GM18870 (cell line): ENCODE results near the gene NXNL1.
A peak's percentile ranks its signal among the peaks of the same experiment; 100 is the strongest.

Source experiments
- ATAC-seq: cut with Tn5 transposase; IDR thresholded peaks from one replicate; pipeline ENCODE4 v1.9.1; 2021; ENCODE audit warnings: moderate library complexity; ENCODE audit not compliant: unreplicated experiment

Gene NXNL1

GRCh38 chr19:17423429-17424208 lies 37.1 kb downstream of the NXNL1 start:
- no peak for ATAC-seq

DNA sequence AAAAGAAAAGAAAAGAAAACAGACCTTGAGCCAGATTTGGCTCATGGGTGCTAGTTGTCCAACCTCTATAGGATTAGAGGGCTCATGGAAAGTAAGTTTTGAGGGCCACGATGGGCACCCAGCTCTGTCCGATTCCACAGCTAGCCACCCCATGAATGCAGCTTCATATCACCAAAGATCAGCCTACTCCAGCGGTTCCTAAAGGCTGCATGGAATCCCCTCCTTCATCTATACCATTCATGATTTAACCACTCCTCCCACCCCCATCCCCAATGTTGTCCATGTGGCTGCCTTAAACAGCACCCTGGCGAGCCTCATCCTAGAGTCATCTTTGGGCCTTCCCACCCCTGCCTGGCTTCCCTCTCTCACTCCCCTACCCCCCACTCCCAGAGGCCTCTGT lies 38.8 kb downstream of the NXNL1 start:
- ATAC-seq = no peak

GRCh38 chr19:17420475-17420924 lies 40.2 kb downstream of the NXNL1 start:
- ATAC-seq = no peak

DNA sequence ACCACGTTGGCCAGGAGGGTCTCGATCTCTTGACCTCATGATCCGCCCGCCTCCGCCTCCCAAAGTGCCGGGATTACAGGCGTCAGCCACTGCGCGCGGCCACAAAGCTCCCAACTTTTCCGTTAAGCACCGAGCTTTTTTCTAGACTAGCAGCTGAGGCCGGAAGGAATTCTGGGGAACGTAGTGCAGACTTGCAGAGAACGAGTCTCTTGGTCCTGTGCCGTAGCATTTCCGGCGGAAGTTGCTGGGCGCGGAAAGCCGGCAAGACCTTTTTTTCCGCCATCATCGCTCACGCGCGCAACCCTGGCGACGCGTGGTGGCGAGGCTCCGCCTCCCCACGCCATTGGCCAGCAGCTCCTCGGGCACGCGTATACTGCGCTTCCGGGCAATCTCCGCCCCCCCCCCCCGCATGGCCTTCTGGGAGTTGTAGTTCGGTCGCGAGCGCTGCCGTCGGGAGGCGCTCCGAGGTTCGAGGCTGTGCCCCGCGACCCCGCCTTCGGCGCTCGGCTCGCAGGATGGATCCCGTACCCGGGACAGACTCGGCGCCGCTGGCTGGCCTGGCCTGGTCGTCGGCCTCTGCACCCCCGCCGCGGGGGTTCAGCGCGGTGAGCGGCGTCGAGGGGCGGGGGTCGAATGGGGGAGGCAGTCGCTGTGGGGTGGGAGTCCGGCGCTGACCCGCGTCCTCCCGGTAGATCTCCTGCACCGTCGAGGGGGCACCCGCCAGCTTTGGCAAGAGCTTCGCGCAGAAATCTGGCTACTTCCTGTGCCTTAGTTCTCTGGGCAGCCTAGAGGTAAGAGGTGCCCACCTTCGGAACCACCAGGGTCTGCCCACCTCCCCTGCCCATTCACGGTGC lies 40.9 kb downstream of the NXNL1 start, which contains the start of gene MVB12A:
TSS of gene MVB12A (plus strand) at position 427 of the 854 bp plus-strand sequence. CDS start at position 516, 89 bp downstream.
- peak; percentile 79 for ATAC-seq

DNA sequence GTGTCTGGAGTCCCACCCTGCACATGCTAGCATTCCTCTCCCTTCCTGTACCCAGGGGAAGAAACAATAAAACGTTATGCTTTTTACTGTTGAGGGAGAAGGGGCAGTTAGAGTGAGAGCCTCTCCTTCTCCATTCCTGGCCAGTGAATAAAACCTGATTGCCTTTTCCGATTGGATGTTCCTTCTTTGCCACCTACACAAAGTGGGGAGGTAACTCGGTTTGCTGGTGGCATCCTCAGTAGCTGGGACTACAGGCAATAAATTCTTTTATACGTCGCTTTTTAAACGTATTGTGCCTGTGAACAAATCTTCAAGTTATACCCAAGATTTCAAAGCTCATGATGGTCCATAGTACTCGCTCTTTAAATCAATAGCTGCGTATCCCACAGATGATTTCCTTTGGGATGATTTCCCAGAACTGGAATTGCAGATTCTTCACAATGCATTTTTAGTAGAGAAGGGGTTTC lies 41.5 kb downstream of the NXNL1 start:
- ATAC-seq = no peak

- ATAC-seq = no peak
These were observed 42.0 kb downstream of the NXNL1 start for GRCh38 chr19:17418710-17419109.

DNA sequence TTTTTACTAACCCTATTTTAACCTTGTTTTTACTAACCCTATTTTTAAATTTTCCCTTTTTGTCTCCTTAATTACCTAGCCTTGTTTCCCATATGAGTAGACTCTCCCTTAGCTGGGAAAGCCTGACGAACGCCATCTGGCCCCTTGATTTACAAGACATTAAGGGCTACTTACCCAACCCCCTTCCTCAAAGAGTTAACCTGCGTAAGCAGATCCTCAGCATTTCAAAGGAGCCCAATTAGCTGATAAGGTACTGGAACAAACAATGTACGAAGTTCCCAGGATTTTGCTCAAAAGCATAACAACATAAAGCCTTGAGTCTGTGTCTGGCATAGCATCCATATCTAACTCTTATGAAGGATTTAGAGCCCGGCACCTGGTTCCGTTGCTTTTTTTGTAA lies 45.6 kb downstream of the NXNL1 start:
- ATAC-seq = no peak

GRCh38 chr19:17414097-17414496 lies 46.6 kb downstream of the NXNL1 start:
- ATAC-seq = no peak

- ATAC-seq = no peak
These were observed 48.9 kb downstream of the NXNL1 start for GRCh38 chr19:17411801-17412200.

DNA sequence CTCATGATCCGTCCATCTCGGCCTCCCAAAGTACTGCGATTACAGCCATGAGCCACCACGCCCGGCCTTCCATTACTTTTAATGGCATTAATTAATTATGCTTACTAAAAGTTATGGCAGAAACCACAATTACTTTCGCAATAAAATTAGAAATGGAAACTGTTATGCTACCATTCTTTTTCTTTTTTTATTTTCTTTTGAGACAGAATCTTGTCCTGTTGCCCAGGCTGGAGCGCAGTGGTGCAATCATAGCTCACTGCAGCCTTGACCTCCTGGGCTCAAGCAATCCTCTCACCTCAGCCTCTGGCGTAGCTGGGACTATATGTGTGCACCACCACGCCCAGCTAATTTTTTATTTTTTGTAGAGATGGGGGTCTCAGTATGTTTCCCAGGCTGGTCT lies 50.7 kb downstream of the NXNL1 start:
- no peak for ATAC-seq

GRCh38 chr19:17406887-17407196 lies 53.9 kb downstream of the NXNL1 start:
- ATAC-seq = no peak

DNA sequence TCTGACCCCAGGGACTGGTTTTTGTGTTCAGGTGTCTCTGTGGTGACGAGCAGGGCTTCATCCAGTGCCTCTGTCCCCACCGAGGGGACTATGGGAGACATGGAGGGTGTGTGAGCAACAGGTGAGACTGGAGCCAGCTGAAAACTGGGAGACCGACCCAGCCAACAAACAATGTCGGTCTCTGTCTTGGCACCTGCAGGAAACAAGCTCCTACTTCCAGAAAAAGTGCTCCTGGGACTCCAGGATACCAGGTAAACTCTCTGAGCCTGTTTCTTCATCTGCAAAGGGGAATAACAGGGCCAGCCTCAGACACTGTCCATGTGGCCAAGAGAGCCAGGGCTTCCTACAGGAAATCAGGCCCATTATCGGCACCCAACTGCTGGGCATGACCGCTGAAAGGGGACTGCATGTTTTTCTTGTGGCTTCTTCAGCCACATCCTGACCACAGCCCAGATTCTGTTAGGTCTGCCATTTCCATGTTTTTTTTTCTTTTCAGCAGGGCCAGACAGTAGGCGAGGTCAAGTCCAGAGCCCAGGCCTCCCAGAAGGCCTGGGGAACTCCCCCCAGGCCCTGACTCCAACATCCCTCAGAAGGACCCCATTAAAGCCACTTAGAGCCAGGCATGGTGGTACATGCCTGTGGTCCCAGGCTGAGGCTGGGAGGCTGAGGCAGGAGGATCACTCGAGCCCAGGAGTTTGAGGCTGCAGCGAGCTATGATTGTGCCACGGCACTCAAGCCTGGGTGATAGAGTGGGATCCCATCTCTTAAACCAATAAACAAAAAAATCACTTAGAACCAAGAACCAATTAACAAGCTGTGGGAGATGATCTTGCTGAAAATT lies 54.5 kb downstream of the NXNL1 start:
- ATAC-seq = peak; percentile 19
